ENCODE results near the gene MAGI2.

MAGI2 gene

DNA sequence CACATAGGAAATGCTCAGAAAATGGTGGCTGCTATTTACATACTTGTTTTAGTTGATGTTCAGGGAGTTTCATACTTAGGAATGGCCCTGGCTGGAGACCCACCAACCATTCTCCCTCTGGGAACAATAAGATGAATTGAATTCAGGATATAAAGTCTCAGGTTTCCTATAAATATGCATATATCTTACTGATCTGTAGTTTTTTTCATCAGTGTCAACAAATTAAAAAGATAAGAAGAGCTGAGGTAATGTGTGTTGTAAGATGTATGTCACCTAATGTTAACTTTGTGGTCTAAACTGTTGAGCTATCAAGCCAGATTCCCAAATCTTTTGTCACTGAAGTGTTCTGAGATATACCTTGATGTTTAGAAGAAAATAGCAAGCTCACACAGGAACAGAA, 457.5 kb downstream of the MAGI2 start:
- TF ChIP-seq SNAI2 (CRISPR knock-in tag; IDR thresholded peaks at IDR 0.05) (no peak), ZNF8 (CRISPR knock-in tag; IDR thresholded peaks at IDR 0.05) (no peak), BACH2 (CRISPR knock-in tag; IDR thresholded peaks at IDR 0.05; ENCODE audit: borderline replicate concordance) (no peak), OSR1 (CRISPR knock-in tag; IDR thresholded peaks at IDR 0.05) (no peak), ISL1 (CRISPR knock-in tag; IDR thresholded peaks at IDR 0.05) (no peak), PPARA (CRISPR knock-in tag; IDR thresholded peaks at IDR 0.05; ENCODE audit: borderline replicate concordance) (no peak), ZFP30 (CRISPR knock-in tag; IDR thresholded peaks at IDR 0.05) (no peak), TCF4 (CRISPR knock-in tag; IDR thresholded peaks at IDR 0.05; ENCODE audit: borderline replicate concordance) (no peak)
- TF ChIP-seq, protein P1, sequence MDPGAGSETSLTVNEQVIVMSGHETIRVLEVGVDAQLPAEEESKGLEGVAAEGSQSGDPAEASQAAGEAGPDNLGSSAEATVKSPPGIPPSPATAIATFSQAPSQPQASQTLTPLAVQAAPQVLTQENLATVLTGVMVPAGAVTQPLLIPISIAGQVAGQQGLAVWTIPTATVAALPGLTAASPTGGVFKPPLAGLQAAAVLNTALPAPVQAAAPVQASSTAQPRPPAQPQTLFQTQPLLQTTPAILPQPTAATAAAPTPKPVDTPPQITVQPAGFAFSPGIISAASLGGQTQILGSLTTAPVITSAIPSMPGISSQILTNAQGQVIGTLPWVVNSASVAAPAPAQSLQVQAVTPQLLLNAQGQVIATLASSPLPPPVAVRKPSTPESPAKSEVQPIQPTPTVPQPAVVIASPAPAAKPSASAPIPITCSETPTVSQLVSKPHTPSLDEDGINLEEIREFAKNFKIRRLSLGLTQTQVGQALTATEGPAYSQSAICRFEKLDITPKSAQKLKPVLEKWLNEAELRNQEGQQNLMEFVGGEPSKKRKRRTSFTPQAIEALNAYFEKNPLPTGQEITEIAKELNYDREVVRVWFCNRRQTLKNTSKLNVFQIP (CRISPR knock-in tag; IDR thresholded peaks at IDR 0.05; ENCODE audit: borderline replicate concordance, low read depth) = no peak
- ATAC-seq = no peak

DNA sequence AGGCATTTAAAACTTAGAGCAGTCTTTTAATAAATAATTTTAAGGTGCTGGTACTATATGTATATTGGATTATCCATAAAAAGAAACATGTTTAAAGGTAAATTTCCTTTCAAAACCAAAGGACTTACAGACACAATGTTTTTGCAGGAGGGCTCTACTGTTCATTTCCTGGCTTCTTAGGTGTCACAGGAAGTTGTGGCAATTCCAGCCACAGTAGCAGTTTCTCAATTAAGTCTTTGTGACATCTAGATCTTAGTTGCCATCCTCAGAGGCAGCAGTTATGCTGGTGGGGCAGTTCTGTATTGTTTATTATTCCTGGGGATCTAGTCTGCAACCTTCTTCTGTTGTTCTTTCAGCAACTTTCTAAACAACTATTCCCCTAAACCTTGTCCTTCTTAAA, 460.1 kb downstream of the MAGI2 start:
- ATAC-seq = no peak
- TF ChIP-seq OSR1 (CRISPR knock-in tag; IDR thresholded peaks at IDR 0.05) (no peak), RARB (CRISPR knock-in tag; IDR thresholded peaks at IDR 0.05) (no peak), PPARA (CRISPR knock-in tag; IDR thresholded peaks at IDR 0.05; ENCODE audit: borderline replicate concordance) (no peak), ESRRG (CRISPR knock-in tag; IDR thresholded peaks at IDR 0.05) (no peak), ZFP30 (CRISPR knock-in tag; IDR thresholded peaks at IDR 0.05) (no peak), ZC3H10 (CRISPR knock-in tag; IDR thresholded peaks at IDR 0.05) (no peak)
- TF ChIP-seq, protein P2, sequence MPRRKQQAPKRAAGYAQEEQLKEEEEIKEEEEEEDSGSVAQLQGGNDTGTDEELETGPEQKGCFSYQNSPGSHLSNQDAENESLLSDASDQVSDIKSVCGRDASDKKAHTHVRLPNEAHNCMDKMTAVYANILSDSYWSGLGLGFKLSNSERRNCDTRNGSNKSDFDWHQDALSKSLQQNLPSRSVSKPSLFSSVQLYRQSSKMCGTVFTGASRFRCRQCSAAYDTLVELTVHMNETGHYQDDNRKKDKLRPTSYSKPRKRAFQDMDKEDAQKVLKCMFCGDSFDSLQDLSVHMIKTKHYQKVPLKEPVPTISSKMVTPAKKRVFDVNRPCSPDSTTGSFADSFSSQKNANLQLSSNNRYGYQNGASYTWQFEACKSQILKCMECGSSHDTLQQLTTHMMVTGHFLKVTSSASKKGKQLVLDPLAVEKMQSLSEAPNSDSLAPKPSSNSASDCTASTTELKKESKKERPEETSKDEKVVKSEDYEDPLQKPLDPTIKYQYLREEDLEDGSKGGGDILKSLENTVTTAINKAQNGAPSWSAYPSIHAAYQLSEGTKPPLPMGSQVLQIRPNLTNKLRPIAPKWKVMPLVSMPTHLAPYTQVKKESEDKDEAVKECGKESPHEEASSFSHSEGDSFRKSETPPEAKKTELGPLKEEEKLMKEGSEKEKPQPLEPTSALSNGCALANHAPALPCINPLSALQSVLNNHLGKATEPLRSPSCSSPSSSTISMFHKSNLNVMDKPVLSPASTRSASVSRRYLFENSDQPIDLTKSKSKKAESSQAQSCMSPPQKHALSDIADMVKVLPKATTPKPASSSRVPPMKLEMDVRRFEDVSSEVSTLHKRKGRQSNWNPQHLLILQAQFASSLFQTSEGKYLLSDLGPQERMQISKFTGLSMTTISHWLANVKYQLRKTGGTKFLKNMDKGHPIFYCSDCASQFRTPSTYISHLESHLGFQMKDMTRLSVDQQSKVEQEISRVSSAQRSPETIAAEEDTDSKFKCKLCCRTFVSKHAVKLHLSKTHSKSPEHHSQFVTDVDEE (CRISPR knock-in tag; IDR thresholded peaks at IDR 0.05) = no peak

- ATAC-seq = no peak
- TF ChIP-seq, protein P2 (CRISPR knock-in tag; IDR thresholded peaks at IDR 0.05) = no peak
- TF ChIP-seq ISL1 (CRISPR knock-in tag; IDR thresholded peaks at IDR 0.05) (no peak), GLIS3 (CRISPR knock-in tag; IDR thresholded peaks at IDR 0.05) (no peak), ZFP30 (CRISPR knock-in tag; IDR thresholded peaks at IDR 0.05) (no peak), ARNTL (CRISPR knock-in tag; IDR thresholded peaks at IDR 0.05; ENCODE audit: borderline replicate concordance, low read depth) (no peak), TCF4 (CRISPR knock-in tag; IDR thresholded peaks at IDR 0.05; ENCODE audit: borderline replicate concordance) (no peak), ZNF565 (CRISPR knock-in tag; conservative IDR thresholded peaks at IDR 0.05; ENCODE audit: low read depth) (no peak), OSR1 (CRISPR knock-in tag; IDR thresholded peaks at IDR 0.05) (no peak), PPARA (CRISPR knock-in tag; IDR thresholded peaks at IDR 0.05; ENCODE audit: borderline replicate concordance) (no peak), ZNF8 (CRISPR knock-in tag; IDR thresholded peaks at IDR 0.05) (no peak), ESRRG (CRISPR knock-in tag; IDR thresholded peaks at IDR 0.05) (no peak), CSDC2 (CRISPR knock-in tag; IDR thresholded peaks at IDR 0.05) (no peak), TOX (CRISPR knock-in tag; IDR thresholded peaks at IDR 0.05; ENCODE audit: borderline replicate concordance) (no peak), RARB (CRISPR knock-in tag; IDR thresholded peaks at IDR 0.05) (no peak), CSRNP3 (CRISPR knock-in tag; IDR thresholded peaks at IDR 0.05) (no peak)
- TF ChIP-seq, protein P3, sequence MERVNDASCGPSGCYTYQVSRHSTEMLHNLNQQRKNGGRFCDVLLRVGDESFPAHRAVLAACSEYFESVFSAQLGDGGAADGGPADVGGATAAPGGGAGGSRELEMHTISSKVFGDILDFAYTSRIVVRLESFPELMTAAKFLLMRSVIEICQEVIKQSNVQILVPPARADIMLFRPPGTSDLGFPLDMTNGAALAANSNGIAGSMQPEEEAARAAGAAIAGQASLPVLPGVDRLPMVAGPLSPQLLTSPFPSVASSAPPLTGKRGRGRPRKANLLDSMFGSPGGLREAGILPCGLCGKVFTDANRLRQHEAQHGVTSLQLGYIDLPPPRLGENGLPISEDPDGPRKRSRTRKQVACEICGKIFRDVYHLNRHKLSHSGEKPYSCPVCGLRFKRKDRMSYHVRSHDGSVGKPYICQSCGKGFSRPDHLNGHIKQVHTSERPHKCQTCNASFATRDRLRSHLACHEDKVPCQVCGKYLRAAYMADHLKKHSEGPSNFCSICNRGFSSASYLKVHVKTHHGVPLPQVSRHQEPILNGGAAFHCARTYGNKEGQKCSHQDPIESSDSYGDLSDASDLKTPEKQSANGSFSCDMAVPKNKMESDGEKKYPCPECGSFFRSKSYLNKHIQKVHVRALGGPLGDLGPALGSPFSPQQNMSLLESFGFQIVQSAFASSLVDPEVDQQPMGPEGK (CRISPR knock-in tag; IDR thresholded peaks at IDR 0.05; ENCODE audit: borderline replicate concordance) = no peak
Observed at GRCh38 chr7:78985509-78985908, 468.0 kb downstream of the MAGI2 start.

Measured in SK-N-SH treated with all-trans-retinoic acid at 6 μM for 48 hours (cell line).